ENCODE results near the gene ATP7A. TPM values are rescaled to one million over a fixed set of nuclear protein-coding genes. Genes with fewer than 3 reads are reported as not detected.
"Not testable (repeated sequence)": the region's sequence is repeated elsewhere in the genome, so short reads cannot be mapped to it uniquely, and the experiment has no call there.

Gene ATP7A
- polyA plus RNA-seq: 10 to 100 TPM in 1 of 3 donors, 1 to 10 TPM in 2; 4.7 to 11.6 (median 6.5) TPM

- Mint-ChIP-seq H3K9me3 (no peaks in the 10 kb centered on the region), H3K4me1 (peaks cover 25 to 38% of the 10 kb centered on the region in 2 donors), H3K27me3 (ENCODE audit: low read depth in 3 of 3) (peaks cover 0 to 8% (median 5%) of the 10 kb centered on the region in 3 donors), H3K4me3 (peak within 1 kb of the TSS; percentile 93 to 99 (median 94)), H3K36me3 (no peaks in the 10 kb centered on the region), H3K27ac (peak within 1 kb of the TSS; percentile 94 to 100 (median 96))
- DNase-seq: peak; percentile 88 to 92 (median 89)
These were observed at the start of gene ATP7A for GRCh38 chrX:77910108-77910840. Gene ATP7A, plus strand, starts transcription at chrX:77910693. Its CDS starts 60,949 bp downstream, at chrX:77971642.

- Mint-ChIP-seq H3K27ac (no peak overlapping the region), H3K4me3 (no peak overlapping the region)
These were observed 35.1 kb upstream of the ATP7A start for GRCh38 chrX:77875372-77875771.

GRCh38 chrX:77881418-77881817, 29.1 kb upstream of the ATP7A start:
- H3K4me1 Mint-ChIP-seq; H3K36me3 Mint-ChIP-seq; H3K9me3 Mint-ChIP-seq; DNase-seq; H3K4me3 Mint-ChIP-seq; H3K27me3 Mint-ChIP-seq (ENCODE audit: low read depth in 3 of 3): not testable (repeated sequence)
- H3K27ac Mint-ChIP-seq: peak overlapping the region in 1 of 6 donors; percentile 7

More at GRCh38 chrX:77875372-77875771, 35.1 kb upstream of the ATP7A start:
- no peak for DNase-seq
- peaks cover 0 to 14% (median 7%) of the 10 kb centered on the region in 3 donors for H3K36me3 Mint-ChIP-seq
- no peaks in the 10 kb centered on the region for H3K9me3 Mint-ChIP-seq
- peaks cover 0 to 2% (median 0%) of the 10 kb centered on the region in 3 donors for H3K27me3 Mint-ChIP-seq (ENCODE audit: low read depth in 3 of 3)
- peaks cover 2 to 18% of the 10 kb centered on the region in 2 donors for H3K4me1 Mint-ChIP-seq

- Mint-ChIP-seq H3K27me3 (ENCODE audit: low read depth in 3 of 3) (peaks cover 3 to 18% (median 9%) of the 10 kb centered on the region in 3 donors), H3K4me3 (peak overlapping the region in 4 of 5 donors; percentile 1 to 56 (median 13)), H3K36me3 (peaks cover 0 to 8% (median 0%) of the 10 kb centered on the region in 3 donors), H3K27ac (peak overlapping the region in 5 of 6 donors; percentile 34 to 99 (median 68)), H3K4me1 (peaks cover 24 to 49% of the 10 kb centered on the region in 2 donors), H3K9me3 (no peaks in the 10 kb centered on the region)
- DNase-seq: no peak
These were observed 17.6 kb upstream of the ATP7A start for GRCh38 chrX:77892887-77893286.

GRCh38 chrX:77893713-77894112, 16.8 kb upstream of the ATP7A start:
- H3K9me3 Mint-ChIP-seq: no peaks in the 10 kb centered on the region
- peaks cover 0 to 8% (median 0%) of the 10 kb centered on the region in 3 donors for H3K36me3 Mint-ChIP-seq
- DNase-seq: no peak
- H3K4me1 Mint-ChIP-seq: peaks cover 24 to 49% of the 10 kb centered on the region in 2 donors
- peak overlapping the region; percentile 97 to 100 (median 99) for H3K27ac Mint-ChIP-seq
- H3K27me3 Mint-ChIP-seq (ENCODE audit: low read depth in 3 of 3): peaks cover 3 to 16% (median 9%) of the 10 kb centered on the region in 3 donors
- H3K4me3 Mint-ChIP-seq: peak overlapping the region in 4 of 5 donors; percentile 91 to 98 (median 94)

GRCh38 chrX:77894921-77895886, 15.3 kb upstream of the ATP7A start, which contains the start of gene MAGT1:
Gene MAGT1, minus strand, starts transcription at chrX:77895435. Its CDS starts 25 bp downstream, at chrX:77895410.
- DNase-seq: peak; percentile 91 to 95 (median 93)
- peaks cover 3 to 22% (median 13%) of the 10 kb centered on the region in 3 donors for H3K27me3 Mint-ChIP-seq (ENCODE audit: low read depth in 3 of 3)
- H3K9me3 Mint-ChIP-seq: no peaks in the 10 kb centered on the region
- H3K27ac Mint-ChIP-seq: peak within 1 kb of the TSS; percentile 97 to 100 (median 99)
- H3K4me1 Mint-ChIP-seq: peaks cover 27 to 45% of the 10 kb centered on the region in 2 donors
- peak within 1 kb of the TSS; percentile 91 to 98 (median 94) for H3K4me3 Mint-ChIP-seq
- peaks cover 0 to 4% (median 0%) of the 10 kb centered on the region in 3 donors for H3K36me3 Mint-ChIP-seq

GRCh38 chrX:77899081-77899828, 11.2 kb upstream of the ATP7A start, which contains the start of gene COX7B:
Gene COX7B, plus strand, starts transcription at chrX:77899468. Its CDS starts 86 bp downstream, at chrX:77899554.
- H3K27me3 Mint-ChIP-seq (ENCODE audit: low read depth in 3 of 3): peaks cover 3 to 22% (median 13%) of the 10 kb centered on the region in 3 donors
- H3K4me1 Mint-ChIP-seq: peaks cover 29 to 42% of the 10 kb centered on the region in 2 donors
- peak within 1 kb of the TSS; percentile 91 to 98 (median 96) for H3K27ac Mint-ChIP-seq
- no peaks in the 10 kb centered on the region for H3K9me3 Mint-ChIP-seq
- peak within 1 kb of the TSS; percentile 86 to 97 (median 91) for H3K4me3 Mint-ChIP-seq
- DNase-seq: peak; percentile 85 to 90 (median 88)
- peaks cover 0 to 8% (median 4%) of the 10 kb centered on the region in 3 donors for H3K36me3 Mint-ChIP-seq

- peaks cover 24 to 29% of the 10 kb centered on the region in 2 donors for H3K4me1 Mint-ChIP-seq
- peaks cover 0 to 11% (median 4%) of the 10 kb centered on the region in 3 donors for H3K36me3 Mint-ChIP-seq
- no peaks in the 10 kb centered on the region for H3K9me3 Mint-ChIP-seq
- DNase-seq: no peak
- peaks cover under 1 to 12% (median 6%) of the 10 kb centered on the region in 3 donors for H3K27me3 Mint-ChIP-seq (ENCODE audit: low read depth in 3 of 3)
- H3K27ac Mint-ChIP-seq: peak overlapping the region; percentile 23 to 98 (median 94)
- H3K4me3 Mint-ChIP-seq: peak overlapping the region; percentile 86 to 97 (median 91)
These were observed 9.8 kb upstream of the ATP7A start for GRCh38 chrX:77900688-77901087.

GRCh38 chrX:77901506-77901905, 9.0 kb upstream of the ATP7A start:
- Mint-ChIP-seq H3K9me3 (no peaks in the 10 kb centered on the region), H3K27me3 (ENCODE audit: low read depth in 3 of 3) (peaks cover 0 to 7% (median 5%) of the 10 kb centered on the region in 3 donors), H3K4me3 (peak overlapping the region in 4 of 5 donors; percentile 36 to 68 (median 61)), H3K36me3 (peaks cover 0 to 11% (median 4%) of the 10 kb centered on the region in 3 donors), H3K27ac (peak overlapping the region; percentile 29 to 98 (median 58)), H3K4me1 (peaks cover 23 to 27% of the 10 kb centered on the region in 2 donors)
- no peak for DNase-seq

- Mint-ChIP-seq H3K27ac (peak overlapping the region; percentile 83 to 93 (median 90)), H3K36me3 (no peaks in the 10 kb centered on the region), H3K9me3 (no peaks in the 10 kb centered on the region), H3K4me3 (peak overlapping the region; percentile 50 to 79 (median 71)), H3K4me1 (peaks cover 37 to 44% of the 10 kb centered on the region in 2 donors), H3K27me3 (ENCODE audit: low read depth in 3 of 3) (peaks cover 0 to 6% (median 3%) of the 10 kb centered on the region in 3 donors)
- peak in 1 of 3 donors; percentile 9 for DNase-seq
These were observed 6.9 kb downstream of the ATP7A start for GRCh38 chrX:77917294-77917933.

GRCh38 chrX:77918568-77918967, 8.1 kb downstream of the ATP7A start:
- Mint-ChIP-seq H3K27ac (peak overlapping the region in 4 of 6 donors; percentile 60 to 93 (median 89)), H3K4me3 (peak overlapping the region in 1 of 5 donors; percentile 22)
- no peak for DNase-seq

GRCh38 chrX:77919370-77919769, 8.9 kb downstream of the ATP7A start:
- Mint-ChIP-seq H3K4me1 (peaks cover 30 to 33% of the 10 kb centered on the region in 2 donors), H3K4me3 (peak overlapping the region; percentile 10 to 60 (median 26)), H3K27ac (peak overlapping the region; percentile 27 to 87 (median 70))
- not testable (repeated sequence) for H3K36me3 Mint-ChIP-seq; H3K9me3 Mint-ChIP-seq; H3K27me3 Mint-ChIP-seq (ENCODE audit: low read depth in 3 of 3)
- DNase-seq: peak in 2 of 3 donors; percentile 9 to 17

More at GRCh38 chrX:77918568-77918967, 8.1 kb downstream of the ATP7A start:
- Mint-ChIP-seq H3K27me3 (ENCODE audit: low read depth in 3 of 3) (peaks cover 0 to 9% (median 3%) of the 10 kb centered on the region in 3 donors), H3K4me1 (peaks cover 30 to 33% of the 10 kb centered on the region in 2 donors), H3K36me3 (no peaks in the 10 kb centered on the region), H3K9me3 (no peaks in the 10 kb centered on the region)
